NCI-H524 treated with DMSO at 0.1 percent for 48 hours (cell line): ENCODE results near the gene UBR3.
"Not testable (repeated sequence)": the region's sequence is repeated elsewhere in the genome, so short reads cannot be mapped to it uniquely, and the experiment has no call there.

Source experiments
- DNase-seq: peaks from one replicate; lab custom pipeline; 2025; lab: John Stamatoyannopoulos, UW

UBR3 gene

GRCh38 chr2:169871369-169871768 lies 44.1 kb downstream of the UBR3 start:
- DNase-seq = not testable (repeated sequence)

- no peak for DNase-seq
Measured at GRCh38 chr2:169871994-169872393, 44.7 kb downstream of the UBR3 start.

GRCh38 chr2:169877398-169877797 lies 50.1 kb downstream of the UBR3 start:
- no peak for DNase-seq

GRCh38 chr2:169887120-169887519 lies 59.9 kb downstream of the UBR3 start:
- DNase-seq = no peak

GRCh38 chr2:169891593-169892298 lies 64.5 kb downstream of the UBR3 start:
- no peak for DNase-seq

- no peak for DNase-seq
Measured at GRCh38 chr2:169892951-169893350, 65.7 kb downstream of the UBR3 start.

GRCh38 chr2:169895294-169895985 lies 68.2 kb downstream of the UBR3 start:
- no peak for DNase-seq

GRCh38 chr2:169897834-169898233 lies 70.6 kb downstream of the UBR3 start:
- DNase-seq = no peak

GRCh38 chr2:169900103-169900502 lies 72.8 kb downstream of the UBR3 start:
- DNase-seq = not testable (repeated sequence)

GRCh38 chr2:169900686-169901085 lies 73.4 kb downstream of the UBR3 start:
- no peak for DNase-seq

- DNase-seq = no peak
Measured at GRCh38 chr2:169906731-169907130, 79.5 kb downstream of the UBR3 start.

GRCh38 chr2:169909376-169909775 lies 82.1 kb downstream of the UBR3 start:
- no peak for DNase-seq

- no peak for DNase-seq
Measured at GRCh38 chr2:169910109-169910799, 83.0 kb downstream of the UBR3 start.

- no peak for DNase-seq
Measured at GRCh38 chr2:169911119-169911518, 83.9 kb downstream of the UBR3 start.

- DNase-seq = no peak
Measured at GRCh38 chr2:169916623-169917022, 89.4 kb downstream of the UBR3 start.

- no peak for DNase-seq
Measured at GRCh38 chr2:169923977-169924376, 96.7 kb downstream of the UBR3 start.

- no peak for DNase-seq
Measured at GRCh38 chr2:169925968-169926367, 98.7 kb downstream of the UBR3 start.

- no peak for DNase-seq
Measured at GRCh38 chr2:169928463-169928864, 101.2 kb downstream of the UBR3 start.

GRCh38 chr2:169933124-169933711 lies 106.0 kb downstream of the UBR3 start:
- DNase-seq = no peak

- not testable (repeated sequence) for DNase-seq
Measured at GRCh38 chr2:169936652-169937051, 109.4 kb downstream of the UBR3 start.

GRCh38 chr2:169945515-169945914 lies 118.3 kb downstream of the UBR3 start:
- DNase-seq = no peak

- no peak for DNase-seq
Measured at GRCh38 chr2:169946092-169946491, 118.8 kb downstream of the UBR3 start.

GRCh38 chr2:169946546-169946945 lies 119.3 kb downstream of the UBR3 start:
- DNase-seq = no peak
